Stimulated activated naive CD4-positive, alpha-beta T cell (primary cell): ENCODE results near the gene FHL5.
A peak's percentile ranks its signal among the peaks of the same experiment; 100 is the strongest.
"Not testable (repeated sequence)": the region's sequence is repeated elsewhere in the genome, so short reads cannot be mapped to it uniquely, and the experiment has no call there.

Source experiments
- DNase-seq, 6 experiments: peaks; one replicate each; lab custom pipeline; 2025; lab: John Stamatoyannopoulos, UW

FHL5 gene, protein sequence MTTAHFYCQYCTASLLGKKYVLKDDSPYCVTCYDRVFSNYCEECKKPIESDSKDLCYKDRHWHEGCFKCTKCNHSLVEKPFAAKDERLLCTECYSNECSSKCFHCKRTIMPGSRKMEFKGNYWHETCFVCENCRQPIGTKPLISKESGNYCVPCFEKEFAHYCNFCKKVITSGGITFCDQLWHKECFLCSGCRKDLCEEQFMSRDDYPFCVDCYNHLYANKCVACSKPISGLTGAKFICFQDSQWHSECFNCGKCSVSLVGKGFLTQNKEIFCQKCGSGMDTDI

DNA sequence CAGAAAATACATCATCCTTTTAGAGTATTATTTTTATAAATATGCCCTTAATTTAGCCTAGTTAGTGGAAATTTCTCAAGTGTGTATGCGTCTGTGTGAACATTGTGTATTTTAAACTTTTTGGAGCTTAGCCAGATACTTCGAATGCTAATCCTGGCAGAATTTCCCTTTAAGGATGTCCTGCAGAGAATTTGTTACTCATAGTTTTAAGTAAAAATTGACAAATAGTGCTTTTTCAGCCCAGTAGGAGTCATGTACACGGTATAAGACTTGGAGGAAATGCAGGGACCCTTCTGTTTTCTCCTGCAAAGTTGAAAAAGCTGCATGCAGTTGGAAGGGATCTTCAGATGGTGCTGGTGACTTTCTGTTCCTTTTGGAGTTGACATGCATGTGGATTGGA, at the start of gene FHL5:
Gene FHL5 (plus strand): TSS at position 243 of the 400 bp plus-strand sequence. CDS start 40,486 bp downstream, outside the sequence.
- no peak for DNase-seq

DNA sequence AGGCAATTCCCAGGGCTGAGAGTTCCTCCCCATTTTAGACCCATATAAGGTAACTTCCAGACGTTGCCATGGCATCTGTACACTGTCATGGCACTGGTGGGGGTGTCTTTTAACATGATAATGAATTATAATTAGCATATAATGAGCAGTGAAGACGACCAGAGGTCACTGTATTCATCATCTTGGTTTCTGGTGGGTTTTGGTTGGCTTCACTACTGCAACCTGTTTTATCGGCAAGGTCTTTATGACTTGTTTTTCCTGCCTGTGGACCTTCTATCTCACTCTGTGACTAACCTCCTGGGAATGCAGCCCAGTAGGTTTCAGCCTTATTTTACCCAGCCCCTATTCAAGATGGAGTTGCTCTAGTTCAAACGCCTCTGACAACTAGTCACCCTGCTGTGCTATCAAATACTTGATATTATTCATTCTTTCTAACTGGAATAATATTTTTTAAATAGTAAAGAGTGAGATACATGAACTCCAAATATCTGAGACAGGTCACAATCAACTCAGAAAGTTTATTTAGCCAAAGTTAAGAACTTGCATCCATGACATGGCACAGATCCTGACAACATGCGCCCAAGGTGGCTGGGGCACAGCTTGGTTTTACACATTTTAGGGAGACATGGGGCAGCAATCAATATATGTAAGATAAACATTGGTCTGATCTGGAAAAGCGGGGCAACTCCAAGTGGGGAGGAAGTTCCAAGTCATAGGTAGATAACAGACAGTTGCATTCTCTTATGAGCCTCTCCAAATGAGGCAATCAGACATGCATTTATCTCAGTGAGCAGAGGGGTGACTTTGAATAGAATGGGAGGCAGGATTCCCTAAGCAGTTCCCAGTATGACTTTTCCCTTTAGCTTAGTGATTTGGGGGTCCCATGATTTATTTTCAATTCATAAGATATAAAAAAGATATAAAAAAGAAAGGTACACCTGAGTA, 42.5 kb upstream of the FHL5 start:
- no peak for DNase-seq

DNA sequence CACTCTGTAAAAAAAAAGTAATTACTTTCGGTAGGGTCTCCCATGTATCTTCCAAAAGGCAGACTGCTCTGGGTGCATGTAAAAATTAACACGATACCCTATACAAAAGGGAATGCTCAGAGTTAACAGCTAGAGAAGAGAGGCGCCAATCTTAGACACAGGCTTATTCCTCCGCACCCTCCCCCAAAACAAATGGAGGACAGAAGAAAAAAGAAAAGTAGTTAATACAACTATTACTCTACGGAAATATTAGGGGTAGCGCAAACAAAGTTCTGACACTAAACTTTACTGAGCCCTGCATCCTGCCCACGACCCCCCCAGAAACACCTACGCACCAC, 41.7 kb upstream of the FHL5 start:
- DNase-seq, result no peak

DNA sequence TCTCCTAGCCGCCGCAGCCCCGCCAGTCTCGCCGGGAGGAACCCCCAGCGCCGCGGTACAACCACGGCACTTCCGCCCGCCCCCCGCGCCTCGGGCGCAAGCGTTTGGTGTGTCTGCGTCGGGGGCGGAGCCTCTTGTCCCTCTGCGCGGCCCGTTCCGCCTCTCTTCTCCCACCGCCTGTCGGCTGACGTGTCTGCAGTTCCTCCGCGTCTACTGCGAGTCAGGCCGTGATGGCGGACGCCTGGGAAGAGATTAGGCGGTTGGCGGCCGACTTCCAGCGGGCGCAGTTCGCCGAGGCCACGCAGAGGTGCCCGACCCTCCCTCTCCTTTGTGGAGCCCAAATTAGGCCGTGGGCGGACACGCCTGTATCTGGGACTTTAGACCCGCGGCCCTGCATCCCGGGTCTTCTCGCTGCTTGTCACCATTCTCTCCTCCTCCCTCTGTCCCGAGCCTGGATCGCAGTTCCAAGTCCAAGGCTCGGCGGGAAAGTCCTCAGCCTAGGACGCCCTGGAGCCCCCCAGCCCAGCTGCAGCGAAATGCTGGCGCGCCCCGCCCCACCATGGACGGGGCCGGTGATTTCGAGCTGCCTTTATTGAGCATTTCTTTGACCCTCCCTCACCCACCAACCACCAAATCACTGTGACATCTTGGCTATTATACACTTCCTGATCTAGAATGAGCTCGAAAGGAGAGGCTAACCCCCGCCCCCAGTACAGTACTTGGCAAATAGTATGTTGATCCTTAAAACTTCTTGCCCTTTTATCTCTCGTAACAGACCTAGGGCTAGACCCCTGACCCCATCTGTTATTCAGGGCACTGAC, 41.1 kb upstream of the FHL5 start, which contains the start of gene UFL1:
Gene UFL1 (plus strand): TSS at position 163 of the 821 bp plus-strand sequence. CDS start 68 bp downstream, at position 231.
- DNase-seq, result peak; percentile 88 to 96 (median 92)

DNA sequence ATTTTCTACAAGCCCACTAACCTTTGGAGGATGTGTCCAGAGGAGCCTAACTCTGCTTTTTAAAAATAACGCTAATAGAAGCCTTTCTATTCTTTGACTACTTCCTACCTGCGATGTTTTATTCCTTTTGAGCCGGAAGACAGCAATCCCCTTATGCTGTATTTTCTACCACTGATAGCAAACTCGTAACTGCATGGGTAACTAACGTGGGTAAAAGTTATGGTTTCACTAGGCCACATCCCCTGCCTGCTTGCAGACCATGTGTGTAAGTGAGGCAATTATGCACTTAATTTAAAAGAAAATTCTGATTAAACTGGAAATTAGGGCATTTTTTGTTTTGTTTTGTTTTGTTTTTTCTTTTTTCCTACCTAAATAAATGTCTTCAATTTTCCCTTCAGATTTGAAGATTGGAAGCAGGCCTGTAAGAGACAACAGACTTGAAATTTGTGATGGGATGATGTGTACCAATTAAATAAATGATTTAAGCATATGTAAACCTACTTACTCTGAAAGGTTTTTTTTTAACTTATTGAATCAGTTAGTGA, 40.4 kb upstream of the FHL5 start:
- no peak for DNase-seq

DNA sequence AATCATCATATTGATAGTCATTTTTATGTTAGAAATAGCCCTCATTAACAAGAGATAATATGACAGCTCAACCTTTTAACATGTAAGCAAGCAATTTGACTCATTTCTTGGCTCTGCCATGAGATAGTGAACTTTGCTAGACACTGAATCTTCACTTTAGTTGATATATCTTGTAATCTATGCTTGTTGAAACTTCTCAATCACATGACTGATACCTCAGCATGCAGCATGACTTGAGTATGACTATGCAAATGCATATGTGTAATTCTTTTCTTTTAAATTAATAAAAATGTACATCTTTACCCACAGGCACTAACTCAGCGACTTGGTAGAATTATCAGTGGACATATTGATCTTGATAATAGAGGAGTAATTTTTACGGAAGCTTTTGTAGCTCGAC, 34.7 kb upstream of the FHL5 start:
- DNase-seq, result no peak

DNA sequence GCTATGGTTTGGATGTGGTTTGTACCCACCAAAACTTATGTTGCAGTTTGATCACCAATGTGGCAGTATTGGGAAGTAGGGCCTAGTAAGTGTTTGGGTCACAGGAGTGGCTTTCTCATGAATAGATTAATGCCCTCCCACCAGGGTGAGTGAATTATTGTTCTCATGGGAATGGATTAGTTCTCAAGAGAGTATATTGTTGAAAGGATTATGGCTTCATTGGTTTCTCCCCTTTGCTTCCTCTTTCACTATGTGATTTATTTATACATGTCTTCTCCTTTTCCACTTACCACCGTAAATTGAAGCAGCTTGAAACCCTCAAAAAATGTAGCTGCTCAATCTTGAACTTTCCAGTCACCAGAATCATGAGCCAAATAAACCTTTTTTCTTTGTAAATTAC, 30.5 kb upstream of the FHL5 start:
- DNase-seq, result no peak

DNA sequence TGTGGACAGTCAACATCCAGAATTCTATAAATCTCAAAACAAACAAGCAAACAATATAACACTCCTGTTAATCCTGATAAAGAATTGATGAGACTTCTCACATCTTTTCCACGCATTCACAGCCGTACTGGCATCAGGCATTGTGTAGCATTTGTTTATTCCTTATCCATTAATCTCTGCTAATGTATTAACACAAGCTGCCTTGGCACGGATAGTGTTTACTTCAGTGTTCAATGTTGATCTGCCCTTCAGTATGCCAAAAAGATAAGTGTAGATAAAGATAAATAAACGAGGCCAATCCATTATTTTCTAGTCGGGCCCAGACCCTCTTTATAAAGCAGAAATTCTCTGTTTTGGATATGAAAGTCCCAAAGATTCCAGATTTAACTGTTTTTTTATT, 25.2 kb upstream of the FHL5 start:
- no peak for DNase-seq

DNA sequence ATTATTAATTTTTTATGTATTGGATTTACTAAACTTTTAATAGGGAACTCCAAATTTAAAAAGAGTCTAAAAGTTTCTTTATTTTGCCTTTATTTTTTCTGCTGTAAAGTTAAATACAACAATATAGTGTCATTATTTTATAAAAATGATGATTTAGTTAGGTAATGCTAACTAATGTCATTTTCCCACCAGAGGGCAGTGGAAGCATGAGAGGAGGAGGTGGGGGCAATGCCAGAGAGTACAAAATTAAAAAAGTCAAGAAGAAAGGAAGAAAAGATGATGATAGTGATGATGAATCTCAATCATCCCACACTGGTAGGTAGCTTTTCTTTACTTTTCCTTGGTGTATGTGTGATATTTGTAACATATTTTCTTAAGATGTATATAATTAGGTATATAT, 20.2 kb upstream of the FHL5 start:
- DNase-seq, result peak in 2 of 6 experiments; percentile 7 to 20

DNA sequence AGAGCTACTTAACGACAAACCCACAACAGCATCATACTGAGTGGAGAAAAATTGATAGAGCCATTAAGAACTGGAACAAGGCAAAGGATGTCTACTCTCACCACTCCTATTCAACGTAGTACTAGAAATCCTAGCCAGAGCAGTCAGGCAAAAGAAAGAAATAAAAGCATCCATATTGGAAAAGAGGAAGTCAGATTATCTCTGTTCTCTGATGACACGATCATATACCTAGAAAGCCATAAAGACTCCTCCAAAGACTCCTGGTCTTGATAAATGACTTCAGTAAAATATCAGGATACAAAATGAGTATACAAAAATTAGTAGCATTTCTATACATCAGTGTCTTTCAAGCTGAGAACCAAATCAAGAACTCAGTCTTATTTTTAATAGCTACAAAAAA, 17.0 kb upstream of the FHL5 start:
- DNase-seq, result no peak

DNA sequence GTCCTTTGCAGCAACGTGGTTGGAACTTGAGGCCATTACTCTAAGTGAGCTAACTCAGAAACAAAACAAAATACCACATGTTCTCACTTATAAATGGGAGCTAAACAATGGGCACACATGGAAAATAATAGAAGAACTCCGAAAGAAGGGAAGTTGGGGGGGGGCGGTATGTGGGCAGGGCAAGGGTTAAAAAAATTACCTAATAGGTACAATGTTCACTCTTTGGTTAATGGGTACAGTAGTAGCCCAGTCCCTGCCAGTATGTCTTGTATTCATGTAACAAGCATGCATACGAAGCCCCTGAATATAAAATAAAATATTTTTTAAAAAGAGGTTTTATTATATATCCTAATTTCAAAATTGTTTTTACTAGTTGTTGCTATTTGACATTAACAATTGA, 15.3 kb upstream of the FHL5 start:
- no peak for DNase-seq

DNA sequence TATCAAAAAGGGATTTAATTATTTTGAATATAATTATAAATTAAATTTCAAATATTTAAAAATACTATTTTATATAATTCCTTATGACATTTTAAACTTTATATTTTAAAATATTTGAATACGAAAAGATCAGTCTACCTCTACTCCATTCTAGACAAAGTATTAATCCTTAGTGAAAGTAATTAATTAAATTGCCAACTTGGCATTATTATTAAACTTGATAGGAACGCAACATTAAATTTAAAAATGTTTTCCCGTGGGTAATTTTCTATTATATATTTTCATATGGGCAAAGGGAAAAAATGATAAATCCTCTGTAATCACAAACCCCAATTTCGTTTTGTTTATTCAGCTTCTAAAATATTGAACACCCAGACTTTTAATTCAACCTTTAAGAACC, 8.4 kb upstream of the FHL5 start:
- DNase-seq, result no peak

DNA sequence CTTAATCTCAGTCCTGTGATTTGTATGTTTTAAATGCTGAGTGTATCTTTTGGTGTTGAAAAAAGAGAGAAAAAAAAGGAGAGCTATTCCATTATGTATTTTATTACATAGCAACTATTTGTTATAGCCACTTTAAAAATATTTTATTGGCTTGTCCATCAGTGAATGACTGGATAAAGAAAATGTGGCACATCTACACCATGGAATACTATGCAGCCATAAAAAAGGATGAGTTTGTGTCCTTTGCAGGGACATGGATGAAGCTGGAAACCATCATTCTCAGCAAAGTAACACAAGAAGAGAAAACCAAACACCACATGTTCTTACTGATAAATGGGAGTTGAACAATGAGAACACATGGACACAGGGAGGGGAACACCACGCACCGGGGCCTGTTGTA, 3.2 kb upstream of the FHL5 start:
- not testable (repeated sequence) for DNase-seq

DNA sequence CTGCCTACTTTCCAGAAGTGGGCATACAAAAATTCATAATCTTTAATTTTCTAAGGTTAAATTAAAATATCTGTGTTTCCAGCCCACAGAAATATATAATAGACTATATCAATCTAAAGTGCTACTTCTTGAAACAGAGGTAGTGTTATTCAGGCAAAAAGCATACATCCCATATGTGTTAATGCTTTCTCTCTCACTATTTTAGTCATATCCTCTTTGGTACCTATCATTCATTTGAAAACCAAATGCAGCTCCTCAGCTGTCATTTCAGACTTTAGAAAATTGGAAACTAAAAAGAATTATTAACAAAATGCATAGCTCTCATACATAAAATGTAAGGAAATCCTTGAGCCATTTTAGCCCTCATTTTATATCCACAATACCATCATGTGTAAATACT, 925 bp downstream of the FHL5 start:
- no peak for DNase-seq

DNA sequence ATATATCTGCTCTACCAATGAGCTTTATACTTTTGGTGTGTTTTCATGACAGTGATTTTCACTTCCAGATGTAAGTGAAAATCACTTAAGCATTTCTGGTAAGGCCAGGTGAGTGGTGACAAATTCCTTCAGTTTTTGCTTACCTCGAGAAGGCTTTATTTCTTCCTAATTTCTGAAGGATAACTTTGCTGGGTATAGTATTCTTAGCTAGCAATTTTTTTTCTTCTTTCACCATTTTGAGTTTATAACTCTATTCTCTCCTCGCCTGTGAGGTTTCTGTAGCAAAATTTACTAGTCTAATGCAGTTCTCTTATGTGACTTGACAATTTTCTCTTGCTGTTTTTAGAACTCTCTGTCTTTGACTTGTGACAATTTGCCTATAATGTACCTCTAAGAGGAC, 7.1 kb downstream of the FHL5 start:
- DNase-seq, result no peak

DNA sequence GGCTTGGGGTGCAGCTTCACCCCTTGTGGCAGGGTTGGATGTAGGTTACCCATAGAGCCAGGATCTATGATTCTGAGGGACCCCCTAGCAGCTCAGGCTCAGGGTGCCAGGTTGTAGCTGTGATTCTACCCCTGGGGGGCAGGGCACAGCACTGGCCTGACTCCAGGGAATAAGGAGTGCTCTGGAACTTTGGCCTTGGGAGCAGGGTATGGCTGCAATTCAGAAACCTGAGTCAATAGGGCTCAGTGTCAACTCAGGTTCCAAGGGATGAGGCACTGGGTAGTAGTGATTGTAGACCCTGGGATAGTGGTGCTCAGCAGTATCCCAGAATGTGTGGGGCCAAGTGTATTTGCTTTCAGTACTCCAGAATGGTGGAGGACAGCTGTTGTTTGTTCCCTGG, 8.6 kb downstream of the FHL5 start:
- no peak for DNase-seq

DNA sequence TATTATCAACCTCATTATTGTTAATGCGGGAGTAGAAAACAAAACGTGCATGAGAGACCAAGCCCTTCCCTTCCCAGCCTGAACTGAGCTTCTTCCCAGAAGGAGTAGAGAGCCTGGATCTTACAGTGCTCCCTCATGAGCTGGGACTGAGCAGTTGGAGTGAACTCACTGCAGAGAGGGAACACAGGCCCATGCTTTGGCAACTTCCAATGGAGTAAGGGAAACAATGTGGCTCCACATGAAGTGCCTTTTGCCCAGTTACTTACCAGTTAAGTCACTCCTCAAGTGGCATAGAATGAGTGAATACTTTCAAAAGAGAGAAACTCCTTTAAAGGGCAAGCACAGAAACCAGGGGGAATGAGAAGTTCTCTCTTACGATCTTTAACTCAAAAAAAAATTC, 12.4 kb downstream of the FHL5 start:
- DNase-seq, result no peak

DNA sequence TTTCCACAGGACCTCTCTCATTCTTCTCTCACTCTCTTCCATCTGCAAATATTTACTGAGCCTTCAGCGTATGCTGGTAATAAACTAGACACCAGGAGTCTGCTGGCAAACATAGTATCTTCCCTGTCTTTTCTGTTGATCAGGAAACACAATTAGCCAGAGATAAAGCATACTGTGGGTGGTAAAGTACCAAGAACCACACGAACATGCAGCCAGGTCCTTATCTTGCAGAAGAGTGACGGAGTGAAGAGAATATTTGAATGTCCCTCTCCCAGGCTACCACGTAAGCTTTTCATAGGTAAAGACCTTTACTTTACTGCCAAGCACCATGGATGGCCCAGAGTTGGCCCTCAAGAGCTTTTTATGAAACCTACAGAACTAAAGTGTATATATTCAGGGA, 13.3 kb downstream of the FHL5 start:
- no peak for DNase-seq

DNA sequence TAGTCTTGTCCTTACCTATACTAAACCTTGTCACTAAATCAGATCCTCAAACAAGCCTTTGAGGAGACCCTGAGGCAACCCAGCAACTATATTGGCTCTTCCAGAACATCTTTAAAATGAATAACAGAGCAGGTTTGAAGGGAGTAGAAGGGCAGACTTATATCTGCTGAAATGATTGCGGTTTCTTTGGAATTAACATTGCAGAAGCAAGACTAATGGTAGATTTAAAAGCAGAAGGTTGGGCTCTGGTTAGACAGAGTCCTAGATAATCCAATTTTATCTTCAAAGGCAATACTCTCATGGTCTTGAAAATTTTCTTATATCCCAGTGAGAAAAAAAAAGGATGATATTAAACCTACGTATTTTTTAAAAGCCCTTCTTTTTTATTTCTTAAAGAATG, 19.1 kb downstream of the FHL5 start:
- DNase-seq, result no peak

DNA sequence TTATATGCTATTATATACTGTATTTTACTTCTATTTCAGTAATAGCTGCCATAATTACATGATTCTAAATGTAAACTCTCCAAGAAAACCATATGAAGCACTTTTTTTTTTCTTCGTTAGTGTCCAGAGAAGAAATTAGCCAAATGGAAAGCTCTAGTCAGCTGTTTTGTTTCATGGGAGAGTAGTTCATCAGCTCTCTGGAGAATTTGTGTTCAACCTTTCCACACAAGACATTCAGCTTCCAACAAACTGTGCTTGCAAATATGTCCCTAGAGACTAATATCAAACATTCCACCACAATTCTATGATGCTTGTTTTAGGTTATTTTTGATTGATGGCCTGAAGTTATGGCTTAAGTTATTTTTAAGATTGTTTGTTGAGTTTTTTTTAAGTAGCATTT, 19.5 kb downstream of the FHL5 start:
- no peak for DNase-seq

DNA sequence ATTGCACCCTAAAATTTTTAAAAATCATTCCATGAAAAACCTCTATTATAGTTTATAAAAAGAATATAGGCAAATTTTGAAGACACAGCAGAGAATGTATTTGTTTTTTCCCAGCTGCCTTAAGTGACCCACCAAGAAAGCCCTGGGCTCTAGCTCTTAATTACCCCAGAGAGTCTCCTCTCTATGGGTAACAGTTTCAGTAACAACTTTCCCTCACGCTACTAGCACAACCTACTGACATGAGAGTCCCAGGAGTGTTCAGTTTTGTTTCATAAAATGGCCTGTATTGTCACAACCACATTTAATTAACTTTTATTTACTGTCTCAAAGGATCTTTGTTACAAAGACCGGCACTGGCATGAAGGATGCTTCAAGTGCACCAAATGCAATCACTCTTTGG, 41.5 kb downstream of the FHL5 start:
- no peak for DNase-seq

DNA sequence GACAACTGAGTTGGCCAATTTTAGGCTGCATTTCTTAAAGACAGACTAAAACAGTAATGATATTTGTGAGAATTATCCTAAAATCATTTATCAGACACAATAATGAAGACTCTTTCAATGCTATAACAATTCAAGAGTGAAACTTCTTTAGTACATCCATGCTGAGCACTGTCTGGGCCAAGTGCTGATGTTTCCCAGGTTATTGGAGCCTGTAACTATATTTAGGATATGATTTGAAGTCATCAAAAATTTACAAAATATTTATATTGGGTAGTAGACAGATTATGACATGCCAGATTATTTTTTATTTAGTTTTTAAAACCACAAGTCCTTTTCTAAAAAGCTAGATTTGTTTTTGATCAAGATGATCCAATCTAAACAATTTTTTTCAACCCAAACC, 45.1 kb downstream of the FHL5 start:
- DNase-seq, result no peak
